ENCODE measurements around the gene HTR5A.

The HTR5A gene

GRCh38 chr7:155104913-155105312 is 34.8 kb downstream of the HTR5A start:
- no peak for TF ChIP-seq EZH2 (IDR thresholded peaks at IDR 0.05; ENCODE audit: borderline replicate concordance, low read depth, low read length, severe bottlenecking)
- TF ChIP-seq CTCF (IDR thresholded peaks at IDR 0.05; ENCODE audit: borderline replicate concordance, extremely low read depth, low read length, poor library complexity, severe bottlenecking): no peak
- ATAC-seq (ENCODE audit: insufficient read depth, low read depth) (no peak), DNase-seq (no peak)
- Histone ChIP-seq H3K36me3 (ENCODE audit: insufficient read depth, low read length) (no peaks in the 10 kb centered on the region), H2AFZ (ENCODE audit: low read depth, low read length) (no peak overlapping the region), H3K27me3 (ENCODE audit: insufficient read depth, low read length, poor library complexity) (peaks cover 13% of the 10 kb centered on the region), H4K20me1 (ENCODE audit: insufficient read depth, low read length) (no peaks in the 10 kb centered on the region), H3K9me3 (ENCODE audit: insufficient read depth, low read length, severe bottlenecking) (no peaks in the 10 kb centered on the region), H3K4me3 (ENCODE audit: low read depth in 1 of 2, low read length in 2 of 2) (no peak overlapping the region), H3K4me1 (ENCODE audit: insufficient read depth, low read length) (no peaks in the 10 kb centered on the region), H3K4me2 (ENCODE audit: insufficient read depth, low read length) (no peak overlapping the region), H3K9ac (ENCODE audit: low read depth, low read length) (no peak overlapping the region), H3K79me2 (ENCODE audit: insufficient read depth, low read length) (no peaks in the 10 kb centered on the region), H3K27ac (ENCODE audit: low read length) (no peak overlapping the region)

GRCh38 chr7:155106356-155106755 is 36.2 kb downstream of the HTR5A start:
- Histone ChIP-seq H3K9me3 (ENCODE audit: insufficient read depth, low read length, severe bottlenecking) (no peaks in the 10 kb centered on the region), H3K4me1 (ENCODE audit: insufficient read depth, low read length) (no peaks in the 10 kb centered on the region), H3K27me3 (ENCODE audit: insufficient read depth, low read length, poor library complexity) (peaks cover 13% of the 10 kb centered on the region), H3K79me2 (ENCODE audit: insufficient read depth, low read length) (no peaks in the 10 kb centered on the region), H3K9ac (ENCODE audit: low read depth, low read length) (no peak overlapping the region), H3K4me2 (ENCODE audit: insufficient read depth, low read length) (no peak overlapping the region), H2AFZ (ENCODE audit: low read depth, low read length) (no peak overlapping the region), H3K36me3 (ENCODE audit: insufficient read depth, low read length) (no peaks in the 10 kb centered on the region), H3K4me3 (ENCODE audit: low read depth in 1 of 2, low read length in 2 of 2) (no peak overlapping the region), H4K20me1 (ENCODE audit: insufficient read depth, low read length) (no peaks in the 10 kb centered on the region), H3K27ac (ENCODE audit: low read length) (no peak overlapping the region)
- TF ChIP-seq CTCF (IDR thresholded peaks at IDR 0.05; ENCODE audit: borderline replicate concordance, extremely low read depth, low read length, poor library complexity, severe bottlenecking) (no peak), EZH2 (IDR thresholded peaks at IDR 0.05; ENCODE audit: borderline replicate concordance, low read depth, low read length, severe bottlenecking) (no peak)
- ATAC-seq (ENCODE audit: insufficient read depth, low read depth) (no peak), DNase-seq (no peak)

- Histone ChIP-seq H3K36me3 (ENCODE audit: insufficient read depth, low read length) (no peaks in the 10 kb centered on the region), H3K27me3 (ENCODE audit: insufficient read depth, low read length, poor library complexity) (peaks cover 13% of the 10 kb centered on the region), H3K4me2 (ENCODE audit: insufficient read depth, low read length) (no peak overlapping the region), H4K20me1 (ENCODE audit: insufficient read depth, low read length) (no peaks in the 10 kb centered on the region), H3K4me1 (ENCODE audit: insufficient read depth, low read length) (no peaks in the 10 kb centered on the region), H2AFZ (ENCODE audit: low read depth, low read length) (no peak overlapping the region), H3K9ac (ENCODE audit: low read depth, low read length) (no peak overlapping the region), H3K4me3 (ENCODE audit: low read depth in 1 of 2, low read length in 2 of 2) (no peak overlapping the region), H3K79me2 (ENCODE audit: insufficient read depth, low read length) (no peaks in the 10 kb centered on the region), H3K27ac (ENCODE audit: low read length) (no peak overlapping the region), H3K9me3 (ENCODE audit: insufficient read depth, low read length, severe bottlenecking) (no peaks in the 10 kb centered on the region)
- ATAC-seq (ENCODE audit: insufficient read depth, low read depth) (no peak), DNase-seq (no peak)
- TF ChIP-seq EZH2 (IDR thresholded peaks at IDR 0.05; ENCODE audit: borderline replicate concordance, low read depth, low read length, severe bottlenecking): no peak
- TF ChIP-seq CTCF (IDR thresholded peaks at IDR 0.05; ENCODE audit: borderline replicate concordance, extremely low read depth, low read length, poor library complexity, severe bottlenecking): no peak
Measured at GRCh38 chr7:155107126-155107525, 37.0 kb downstream of the HTR5A start.
